CD4-positive, alpha-beta T cell (primary cell): ENCODE data around the gene F12. TPM values are rescaled to one million over a fixed set of nuclear protein-coding genes. Genes with fewer than 3 reads are reported as not detected.

ENCODE experiments used
- ATAC-seq: fragments of 200-7000 bp; cut with Tn5 transposase; one replicate; pipeline ENCODE4 v1.10.0; 2022; ENCODE audit warnings: mild to moderate bottlenecking; ENCODE audit not compliant: poor library complexity
- CTCF ChIA-PET: fragments of 350-600 bp; sonication (Branson Sonifier 250); formaldehyde crosslinking; loops from one replicate; lab custom pipeline; 2021; ENCODE audit warnings: antibody characterized with exemption, inconsistent platforms; lab: Charles Lee
- POLR2A ChIA-PET: fragments of 350-600 bp; sonication (Branson Sonifier 250); formaldehyde crosslinking; loops from one replicate; lab custom pipeline; 2021; ENCODE audit warnings: antibody characterized with exemption, inconsistent platforms; lab: Charles Lee
- DNase-seq, 14 experiments: peaks; one replicate each; pipeline ENCODE4 v3.0.0-alpha.2; 2013 to 2020; ENCODE audit warnings: mixed read lengths in 2 of 14
- H3K27ac ChIP-seq, 2 donors: one replicate each; pipeline versions ENCODE4 v1.5.1 to v1.7.0; 2013; ENCODE audit warnings: low read length in 2 of 2, low read depth in 1 of 2, mild to moderate bottlenecking in 1 of 2
- H3K27me3 ChIP-seq, 2 experiments: 1 replicate in 1 of 2; 2 replicates in 1 of 2; pipeline versions ENCODE4 v1.6.1 to v1.7.0; 2013; ENCODE audit warnings: low read length in 2 of 2, control low read depth in 1 of 2, mild to moderate bottlenecking in 1 of 2, moderate library complexity in 1 of 2; ENCODE audit not compliant: insufficient read depth in 2 of 2, control insufficient read depth in 1 of 2
- H3K36me3 ChIP-seq: one replicate; pipeline ENCODE4 v1.6.1; 2013; ENCODE audit warnings: low read length, control low read depth; ENCODE audit not compliant: insufficient read depth
- H3K4me1 ChIP-seq: one replicate; pipeline ENCODE4 v1.6.1; 2013; ENCODE audit warnings: low read length, control low read depth; ENCODE audit not compliant: insufficient read depth
- H3K4me3 ChIP-seq: one replicate; pipeline ENCODE4 v1.5.1; 2013; ENCODE audit warnings: mild to moderate bottlenecking, low read length, moderate library complexity
- H3K9me3 ChIP-seq, 2 experiments: 1 replicate in 1 of 2; 2 replicates in 1 of 2; pipeline versions ENCODE4 v1.6.1 to v1.7.0; 2013; ENCODE audit warnings: low read length in 2 of 2, mild to moderate bottlenecking in 2 of 2, control low read depth in 1 of 2, moderate library complexity in 1 of 2; ENCODE audit not compliant: control insufficient read depth in 1 of 2, insufficient read depth in 1 of 2
- H3K27ac Mint-ChIP-seq: one replicate; pipeline ENCODE4 v1.8.0; 2020; ENCODE audit warnings: mixed read lengths
- H3K27me3 Mint-ChIP-seq: one replicate; pipeline ENCODE4 v1.8.0; 2021; ENCODE audit warnings: mixed read lengths
- H3K36me3 Mint-ChIP-seq: one replicate; pipeline ENCODE4 v1.8.0; 2021; ENCODE audit warnings: low read depth, mixed read lengths
- H3K4me1 Mint-ChIP-seq: one replicate; pipeline ENCODE4 v1.8.0; 2021; ENCODE audit warnings: low read depth, mixed read lengths
- H3K4me3 Mint-ChIP-seq: one replicate; pipeline ENCODE4 v1.8.0; 2020; ENCODE audit warnings: mild to moderate bottlenecking, mixed read lengths
- H3K9me3 Mint-ChIP-seq: one replicate; pipeline ENCODE4 v1.8.0; 2020; ENCODE audit warnings: mixed read lengths
- CTCF ChIP-seq: fragments of 200-600 bp; IDR thresholded peaks from one replicate; pipeline ENCODE4 v1.8.0; 2022; ENCODE audit warnings: antibody characterized with exemption, mild to moderate bottlenecking
- intact Hi-C, 2 experiments: fragments of 100-400 bp; cut with DNase I in 1 of 2; cut with micrococcal nuclease in 1 of 2; formaldehyde crosslinking; loops; one replicate each; pipeline versions ENCODE4 v1.15.1 to v1.9.0; 2023 to 2025; cut with DNase I, micrococcal nuclease
- total RNA-seq, 174 experiments: library from RNA in 2 of 174; stranded (reverse) in 2 of 174; gene quantifications; one replicate each; pipeline ENCODE4 v1.2.3 and lab custom pipeline; 2021 to 2026

Gene F12
- total RNA-seq, 2 experiments from 2014 or later, result 0.20 to 0.60 TPM

- Histone ChIP-seq H3K9me3 (no peaks in the 10 kb centered on the region), H3K4me3 (peak overlapping the region; percentile 99), H3K27me3 (no peaks in the 10 kb centered on the region), H3K36me3 (peaks cover 18% of the 10 kb centered on the region), H3K4me1 (peaks cover 97% of the 10 kb centered on the region), H3K27ac (peak overlapping the region; percentile 78 to 80)
- H3K27me3 Mint-ChIP-seq, result no peaks in the 10 kb centered on the region
- peaks cover 93% of the 10 kb centered on the region for H3K4me1 Mint-ChIP-seq
- ChIA-PET POLR2A (interaction anchor here (1.2 to 6.2 kb wide), 2 partner anchors 8 to 12 kb away, joined by 3 to 51 read pairs; partner anchors contain the start of gene LMAN2), CTCF (interaction anchor here (0.9 kb wide), 1 partner anchor 10 kb away, joined by 6 read pairs; no protein-coding TSS in a partner anchor)
- peak overlapping the region; percentile 82 for H3K4me3 Mint-ChIP-seq
- peak overlapping the region; percentile 83 for H3K27ac Mint-ChIP-seq
- intact Hi-C loops, result loop anchor here (5.0 to 10.0 kb wide), 2 partner anchors 47 to 975 kb away; partner anchors contain the start of genes HIGD2A (in 1 of the 2), MXD3 (in 1 of the 2) and NOP16 (in 1 of the 2)
- DNase-seq (no peak), ATAC-seq (no peak)
- TF ChIP-seq CTCF, result no peak
- H3K36me3 Mint-ChIP-seq, result peaks cover 41% of the 10 kb centered on the region
- no peaks in the 10 kb centered on the region for H3K9me3 Mint-ChIP-seq
These were observed 49.9 kb downstream of the F12 start for GRCh38 chr5:177359451-177359851.

- Mint-ChIP-seq H3K27ac (peak overlapping the region; percentile 83), H3K4me3 (peak overlapping the region; percentile 82), H3K27me3 (no peaks in the 10 kb centered on the region), H3K4me1 (peaks cover 87% of the 10 kb centered on the region), H3K36me3 (peaks cover 36% of the 10 kb centered on the region), H3K9me3 (no peaks in the 10 kb centered on the region)
- Histone ChIP-seq H3K4me1 (peaks cover 86% of the 10 kb centered on the region), H3K27me3 (no peaks in the 10 kb centered on the region), H3K36me3 (peaks cover 16% of the 10 kb centered on the region), H3K27ac (peak overlapping the region; percentile 78 to 80), H3K9me3 (no peaks in the 10 kb centered on the region), H3K4me3 (peak overlapping the region; percentile 99)
- ChIA-PET POLR2A (interaction anchor here (1.0 to 6.2 kb wide), 7 partner anchors 8 to 143 kb away, joined by 3 to 51 read pairs (median 3); partner anchors contain the start of gene GRK6), CTCF (interaction anchor here (1.1 to 5.0 kb wide), 4 partner anchors 11 to 45 kb away, joined by 3 to 31 read pairs (median 8); no protein-coding TSS in a partner anchor)
- DNase-seq (peak in 1 of 14 experiments; percentile 25), ATAC-seq (no peak)
- intact Hi-C loops, result loop anchor here (5.0 to 10.0 kb wide), 2 partner anchors 46 to 974 kb away; partner anchors contain the start of genes HIGD2A (in 1 of the 2), MXD3 (in 1 of the 2) and NOP16 (in 1 of the 2)
- TF ChIP-seq CTCF, result no peak
These were observed 51.0 kb downstream of the F12 start for GRCh38 chr5:177358370-177358819.

GRCh38 chr5:177357459-177358351, 51.7 kb downstream of the F12 start, which contains the start of gene RGS14:
Gene RGS14, plus strand, starts transcription at chr5:177357924. Its CDS starts 101 bp downstream, at chr5:177358025.
- H3K9me3 Mint-ChIP-seq, result no peaks in the 10 kb centered on the region
- ATAC-seq, result peak; percentile 91
- Histone ChIP-seq H3K27me3 (no peaks in the 10 kb centered on the region), H3K36me3 (peaks cover 16% of the 10 kb centered on the region), H3K4me1 (peaks cover 79% of the 10 kb centered on the region), H3K9me3 (no peaks in the 10 kb centered on the region), H3K27ac (peak within 1 kb of the TSS; percentile 78 to 80), H3K4me3 (peak within 1 kb of the TSS; percentile 99)
- peak within 1 kb of the TSS; percentile 83 for H3K27ac Mint-ChIP-seq
- peaks cover 81% of the 10 kb centered on the region for H3K4me1 Mint-ChIP-seq
- peak within 1 kb of the TSS; percentile 82 for H3K4me3 Mint-ChIP-seq
- peak; percentile 55 to 93 (median 70) for DNase-seq
- POLR2A ChIA-PET, result interaction anchor here (1.0 to 6.2 kb wide), 7 partner anchors 9 to 144 kb away, joined by 3 to 51 read pairs (median 3); partner anchors contain the start of gene GRK6
- peaks cover 32% of the 10 kb centered on the region for H3K36me3 Mint-ChIP-seq
- intact Hi-C loops, result loop anchor here (5.0 to 10.0 kb wide), 2 partner anchors 45 to 973 kb away; partner anchors contain the start of genes HIGD2A (in 1 of the 2), MXD3 (in 1 of the 2) and NOP16 (in 1 of the 2)
- CTCF ChIA-PET, result interaction anchor here (1.1 to 5.0 kb wide), 4 partner anchors 12 to 46 kb away, joined by 3 to 31 read pairs (median 8); no protein-coding TSS in a partner anchor
- no peaks in the 10 kb centered on the region for H3K27me3 Mint-ChIP-seq
- no peak for TF ChIP-seq CTCF
